H1 (cell line): Measurements from ENCODE around the gene CIPC. TPM values are rescaled to one million over a fixed set of nuclear protein-coding genes. Genes with fewer than 3 reads are reported as not detected.

ENCODE experiments used
- BRCA1 ChIP-seq: IDR thresholded peaks from 2 replicates; pipeline ENCODE4 v1.6.1; 2012; ENCODE audit warnings: low read depth, low read length, improper control_type of control experiment
- CBX8 ChIP-seq: fragments of 300-800, 300-1000 bp; sonication (generic); IDR thresholded peaks from 2 replicates; pipeline ENCODE4 v1.7.1; 2016; ENCODE audit warnings: low read depth, low read length, borderline replicate concordance
- KDM1A ChIP-seq: fragments of 200-600, 300-600 bp; sonication (generic); IDR thresholded peaks from 2 replicates; pipeline ENCODE4 v1.7.1; 2016; ENCODE audit warnings: mild to moderate bottlenecking, low read length, borderline replicate concordance
- KDM4A ChIP-seq: IDR thresholded peaks from one replicate; pipeline ENCODE4 v1.7.1; 2012; ENCODE audit warnings: low read depth, mild to moderate bottlenecking, moderate library complexity, low read length, inconsistent platforms; ENCODE audit not compliant: severe bottlenecking
- POLR2AphosphoS5 ChIP-seq: IDR thresholded peaks from 2 replicates; pipeline ENCODE4 v1.6.1; 2011; ENCODE audit warnings: low read depth, low read length
- SIN3A ChIP-seq, 2 experiments: IDR thresholded peaks in 1 of 2; conservative IDR thresholded peaks in 1 of 2; 2 replicates each; pipeline ENCODE4 v1.6.1; 2011 to 2012; ENCODE audit warnings: low read length in 2 of 2, improper control_type of control experiment in 1 of 2, low read depth in 1 of 2, mild to moderate bottlenecking in 1 of 2
- SIX5 ChIP-seq: IDR thresholded peaks from 2 replicates; pipeline ENCODE4 v1.6.1; 2011; ENCODE audit warnings: mild to moderate bottlenecking, low read depth, low read length
- SP1 ChIP-seq: IDR thresholded peaks from 2 replicates; pipeline ENCODE4 v1.6.1; 2011; ENCODE audit warnings: low read depth, low read length
- polyA plus RNA-seq, 7 experiments: library from polyadenylated mRNA; depleted of rRNA in 3 of 7; stranded (reverse) in 5 of 7; unstranded in 2 of 7; fragments of >200 nt in 5 of 7; fragments of 200-250 nt in 2 of 7; gene quantifications; 1 replicate in 5 of 7; 2 replicates in 1 of 7; 4 replicates in 1 of 7; pipeline versions ENCODE4 v1.2.1 to v1.2.3, GENCODE V29; 2011 to 2013; ENCODE audit warnings: missing spikeins in 2 of 7, mixed read lengths in 2 of 7
- total RNA-seq: library from RNA; stranded (reverse); fragmentation: NEBNext Ultra II Directional; extraction: Animal tissue kit (Norgen Biotek cat#: 25700); gene quantifications from 2 replicates; pipeline ENCODE4 v1.2.1, GENCODE V29; 2021

The CIPC gene
- total and polyA plus RNA-seq, 2 of the 8 experiments (the other 6 are each of a cell fraction or from before 2014, with no cell fraction given) = 13.9 to 32.7 TPM

- TF ChIP-seq SIX5 (no peak), SIN3A (conservative IDR thresholded peaks at IDR 0.05 in 1 of 2, IDR thresholded peaks at IDR 0.05 in 1 of 2; ENCODE audit: low read depth in 1 of 2, low read length in 2 of 2) (no peak), KDM1A (no peak), CBX8 (no peak), BRCA1 (no peak), SP1 (no peak), KDM4A (no peak), POLR2AphosphoS5 (no peak)
Measured at GRCh38 chr14:77087631-77088030, 10.4 kb upstream of the CIPC start (continued).
